ENCODE results near the gene SLX4IP.

- TF ChIP-seq CTCF (IDR thresholded peaks at IDR 0.05; ENCODE audit: low read depth, low read length) (no peak), EZH2phosphoT487 (IDR thresholded peaks at IDR 0.05; ENCODE audit: low read depth) (no peak)
These were observed 62.7 kb downstream of the SLX4IP start for GRCh38 chr20:10497791-10498190.
